ENCODE data around the gene CALM1.

DNA sequence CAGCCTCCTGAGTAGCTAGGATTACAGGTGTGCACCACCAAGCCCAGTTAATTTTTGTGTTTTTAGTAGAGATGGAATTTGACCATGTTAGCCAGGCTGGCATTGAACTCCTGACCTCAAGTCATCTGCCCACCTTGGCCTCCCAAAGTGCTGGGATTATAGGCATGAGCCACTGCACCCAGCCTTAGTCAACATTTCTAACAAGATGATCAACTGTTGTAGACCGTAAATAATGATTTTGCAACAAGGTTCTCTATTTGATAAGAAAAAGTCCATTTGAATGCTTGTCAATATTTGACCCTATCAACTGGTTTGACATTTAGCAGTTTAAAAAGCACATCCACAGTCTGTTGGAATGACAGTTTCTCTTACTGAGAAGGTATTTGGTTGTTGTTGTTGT, 39.9 kb upstream of the CALM1 start:
- TF ChIP-seq, protein P1, sequence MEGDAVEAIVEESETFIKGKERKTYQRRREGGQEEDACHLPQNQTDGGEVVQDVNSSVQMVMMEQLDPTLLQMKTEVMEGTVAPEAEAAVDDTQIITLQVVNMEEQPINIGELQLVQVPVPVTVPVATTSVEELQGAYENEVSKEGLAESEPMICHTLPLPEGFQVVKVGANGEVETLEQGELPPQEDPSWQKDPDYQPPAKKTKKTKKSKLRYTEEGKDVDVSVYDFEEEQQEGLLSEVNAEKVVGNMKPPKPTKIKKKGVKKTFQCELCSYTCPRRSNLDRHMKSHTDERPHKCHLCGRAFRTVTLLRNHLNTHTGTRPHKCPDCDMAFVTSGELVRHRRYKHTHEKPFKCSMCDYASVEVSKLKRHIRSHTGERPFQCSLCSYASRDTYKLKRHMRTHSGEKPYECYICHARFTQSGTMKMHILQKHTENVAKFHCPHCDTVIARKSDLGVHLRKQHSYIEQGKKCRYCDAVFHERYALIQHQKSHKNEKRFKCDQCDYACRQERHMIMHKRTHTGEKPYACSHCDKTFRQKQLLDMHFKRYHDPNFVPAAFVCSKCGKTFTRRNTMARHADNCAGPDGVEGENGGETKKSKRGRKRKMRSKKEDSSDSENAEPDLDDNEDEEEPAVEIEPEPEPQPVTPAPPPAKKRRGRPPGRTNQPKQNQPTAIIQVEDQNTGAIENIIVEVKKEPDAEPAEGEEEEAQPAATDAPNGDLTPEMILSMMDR (IDR thresholded peaks at IDR 0.05) = no peak
- TF ChIP-seq ETV6 (CRISPR knock-in tag; IDR thresholded peaks at IDR 0.05) (no peak), TCF7 (CRISPR knock-in tag; IDR thresholded peaks at IDR 0.05; ENCODE audit: low read depth) (no peak), FOXK1 (CRISPR knock-in tag; IDR thresholded peaks at IDR 0.05) (no peak), MXD4 (CRISPR knock-in tag; IDR thresholded peaks at IDR 0.05; ENCODE audit: borderline replicate concordance) (no peak), ESRRA (CRISPR knock-in tag; IDR thresholded peaks at IDR 0.05; ENCODE audit: borderline replicate concordance) (no peak), GABPB1 (CRISPR knock-in tag; IDR thresholded peaks at IDR 0.05) (no peak), HMGA2 (CRISPR knock-in tag; IDR thresholded peaks at IDR 0.05) (no peak), SMAD3 (CRISPR knock-in tag; IDR thresholded peaks at IDR 0.05; ENCODE audit: borderline replicate concordance) (no peak)
- TF ChIP-seq, protein P2, sequence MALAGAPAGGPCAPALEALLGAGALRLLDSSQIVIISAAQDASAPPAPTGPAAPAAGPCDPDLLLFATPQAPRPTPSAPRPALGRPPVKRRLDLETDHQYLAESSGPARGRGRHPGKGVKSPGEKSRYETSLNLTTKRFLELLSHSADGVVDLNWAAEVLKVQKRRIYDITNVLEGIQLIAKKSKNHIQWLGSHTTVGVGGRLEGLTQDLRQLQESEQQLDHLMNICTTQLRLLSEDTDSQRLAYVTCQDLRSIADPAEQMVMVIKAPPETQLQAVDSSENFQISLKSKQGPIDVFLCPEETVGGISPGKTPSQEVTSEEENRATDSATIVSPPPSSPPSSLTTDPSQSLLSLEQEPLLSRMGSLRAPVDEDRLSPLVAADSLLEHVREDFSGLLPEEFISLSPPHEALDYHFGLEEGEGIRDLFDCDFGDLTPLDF (CRISPR knock-in tag; IDR thresholded peaks at IDR 0.05) = no peak
- TF ChIP-seq, protein P3, sequence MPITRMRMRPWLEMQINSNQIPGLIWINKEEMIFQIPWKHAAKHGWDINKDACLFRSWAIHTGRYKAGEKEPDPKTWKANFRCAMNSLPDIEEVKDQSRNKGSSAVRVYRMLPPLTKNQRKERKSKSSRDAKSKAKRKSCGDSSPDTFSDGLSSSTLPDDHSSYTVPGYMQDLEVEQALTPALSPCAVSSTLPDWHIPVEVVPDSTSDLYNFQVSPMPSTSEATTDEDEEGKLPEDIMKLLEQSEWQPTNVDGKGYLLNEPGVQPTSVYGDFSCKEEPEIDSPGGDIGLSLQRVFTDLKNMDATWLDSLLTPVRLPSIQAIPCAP (CRISPR knock-in tag; IDR thresholded peaks at IDR 0.05) = no peak
- TF ChIP-seq, protein P4, sequence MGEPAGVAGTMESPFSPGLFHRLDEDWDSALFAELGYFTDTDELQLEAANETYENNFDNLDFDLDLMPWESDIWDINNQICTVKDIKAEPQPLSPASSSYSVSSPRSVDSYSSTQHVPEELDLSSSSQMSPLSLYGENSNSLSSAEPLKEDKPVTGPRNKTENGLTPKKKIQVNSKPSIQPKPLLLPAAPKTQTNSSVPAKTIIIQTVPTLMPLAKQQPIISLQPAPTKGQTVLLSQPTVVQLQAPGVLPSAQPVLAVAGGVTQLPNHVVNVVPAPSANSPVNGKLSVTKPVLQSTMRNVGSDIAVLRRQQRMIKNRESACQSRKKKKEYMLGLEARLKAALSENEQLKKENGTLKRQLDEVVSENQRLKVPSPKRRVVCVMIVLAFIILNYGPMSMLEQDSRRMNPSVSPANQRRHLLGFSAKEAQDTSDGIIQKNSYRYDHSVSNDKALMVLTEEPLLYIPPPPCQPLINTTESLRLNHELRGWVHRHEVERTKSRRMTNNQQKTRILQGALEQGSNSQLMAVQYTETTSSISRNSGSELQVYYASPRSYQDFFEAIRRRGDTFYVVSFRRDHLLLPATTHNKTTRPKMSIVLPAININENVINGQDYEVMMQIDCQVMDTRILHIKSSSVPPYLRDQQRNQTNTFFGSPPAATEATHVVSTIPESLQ (CRISPR knock-in tag; IDR thresholded peaks at IDR 0.05) = no peak
